HL-60 (cell line): ENCODE measurements around the gene TRAPPC12.

ENCODE experiments used
- CTCF ChIP-seq: IDR thresholded peaks from one replicate; pipeline ENCODE4 v1.5.1; 2011; ENCODE audit warnings: low read length, control low read depth, inconsistent platforms; ENCODE audit not compliant: insufficient read depth
- GABPA ChIP-seq: IDR thresholded peaks from 2 replicates; pipeline ENCODE4 v1.6.1; 2012; ENCODE audit warnings: low read depth
- POLR2AphosphoS5 ChIP-seq: IDR thresholded peaks from 2 replicates; pipeline ENCODE4 v1.6.1; 2012; ENCODE audit warnings: low read depth
- SPI1 ChIP-seq: IDR thresholded peaks from 2 replicates; pipeline ENCODE4 v1.6.1; 2012; ENCODE audit warnings: low read depth, mild to moderate bottlenecking, borderline replicate concordance

GRCh38 chr2:3489764-3490115 is 110.2 kb downstream of the TRAPPC12 start:
- TF ChIP-seq GABPA (no peak), CTCF (no peak), SPI1 (no peak), POLR2AphosphoS5 (peak; percentile 22; the same call in 1 of the 2 replicates)
